Psoas muscle (tissue), 8 donors: Measurements from ENCODE around the gene TLK1. TPM values are rescaled to one million over a fixed set of nuclear protein-coding genes. Genes with fewer than 3 reads are reported as not detected.

Source experiments
- ATAC-seq, 4 donors: fragments of 200-7000 bp; cut with Tn5 transposase; one replicate each; pipeline ENCODE4 v1.9.1; 2020; ENCODE audit warnings: moderate library complexity in 3 of 4, mild to moderate bottlenecking in 2 of 4
- DNase-seq, 2 donors: peaks; one replicate each; pipeline ENCODE4 v3.0.0-alpha.2; 2020
- H3K27ac ChIP-seq: fragments of 200-600 bp; one replicate; pipeline ENCODE4 v1.8.0; 2022
- H3K27me3 ChIP-seq, 3 donors: fragments of 200-600 bp in 1 of 3; one replicate each; pipeline versions ENCODE4 v1.6.1 to v1.8.0; 2013 to 2022; ENCODE audit warnings: low read length in 2 of 3, mild to moderate bottlenecking in 2 of 3, moderate library complexity in 1 of 3; ENCODE audit not compliant: insufficient read depth in 3 of 3
- H3K36me3 ChIP-seq, 2 donors: fragments of 200-600 bp in 1 of 2; one replicate each; pipeline versions ENCODE4 v1.6.1 to v1.8.0; 2013 to 2022; ENCODE audit warnings: low read depth in 1 of 2, mild to moderate bottlenecking in 1 of 2, moderate library complexity in 1 of 2; ENCODE audit not compliant: insufficient read depth in 1 of 2
- H3K4me1 ChIP-seq: fragments of 200-600 bp; one replicate; pipeline ENCODE4 v1.8.0; 2022
- H3K4me3 ChIP-seq: fragments of 200-600 bp; one replicate; pipeline ENCODE4 v1.8.0; 2022; ENCODE audit warnings: mild to moderate bottlenecking
- H3K9me3 ChIP-seq: fragments of 200-600 bp; one replicate; pipeline ENCODE4 v1.8.0; 2022
- CTCF ChIP-seq: fragments of 200-600 bp; IDR thresholded peaks from one replicate; pipeline ENCODE4 v1.8.0; 2022; ENCODE audit warnings: antibody characterized with exemption
- WGBS, 3 donors: extraction: QIAGEN DNeasy Blood & Tissue Kit; methylation state at CpG; one replicate each; pipeline versions ENCODE4 v1.1.6 to v1.1.7; 2013; 5-methylcytosine and 5-hydroxymethylcytosine counted together
- intact Hi-C, 2 donors: fragments of 100-400 bp; cut with DNase I; formaldehyde crosslinking; loops; one replicate each; pipeline versions ENCODE4 v1.11.0 to v1.14.2; 2022
- polyA plus RNA-seq, 3 donors: library from polyadenylated mRNA; stranded (reverse); fragments of 200-250 nt; gene quantifications; one replicate each; pipeline ENCODE4 v1.2.3, GENCODE V29; 2013
- total RNA-seq, 4 donors: library from RNA; stranded (reverse); fragmentation: NEBNext Ultra II Directional in 2 of 4; extraction: Animal tissue kit (Norgen Biotek cat#: 25700) in 2 of 4; gene quantifications; one replicate each; pipeline versions ENCODE4 v1.2.1 to v1.2.4, GENCODE V29; 2021 to 2023
- donor health status: healthy with polysubstance abuse.
- donor health status: DM: no; HTN: no; CAD: no; lungs with moderate emphysema.
- donor health status: Bipolar disorder and iron deficiency.
- donor health status: healthy.
- donor health status: DM: yes; HTN: yes; CAD: no.
- donor health status: DM: no; HTN: no; CAD: no.
- donor health status: DM: no; HTN: no; CAD: no.
- donor health status: DM: yes; HTN: yes; CAD: no.

Gene TLK1
- total and polyA plus RNA-seq, 7 donors, result 4.4 to 22.2 (median 17.5) TPM

GRCh38 chr2:171187819-171188218, 27.1 kb upstream of the TLK1 start:
- H3K36me3 ChIP-seq, result no peaks in the 10 kb centered on the region
- no peaks in the 10 kb centered on the region for H3K9me3 ChIP-seq
- TF ChIP-seq CTCF, result no peak
- H3K4me1 ChIP-seq, result no peaks in the 10 kb centered on the region
- H3K4me3 ChIP-seq, result no peak overlapping the region
- H3K27me3 ChIP-seq, result no peaks in the 10 kb centered on the region
- H3K27ac ChIP-seq, result no peak overlapping the region
- ATAC-seq, result no peak
- intact Hi-C loops, result no loop called here
- DNase-seq, result no peak

- no peak for TF ChIP-seq CTCF
- WGBS, 3 donors, result 83 to 92% (median 91%) methylated on average over 2 of the region's 2 CpGs
- H3K4me1 ChIP-seq, result no peaks in the 10 kb centered on the region
Measured at GRCh38 chr2:171187177-171187576, 26.5 kb upstream of the TLK1 start.

GRCh38 chr2:171185941-171186340, 25.2 kb upstream of the TLK1 start:
- no peak for DNase-seq
- TF ChIP-seq CTCF, result no peak
- 58 to 67% (median 63%) methylated on average over 3 of the region's 3 CpGs for WGBS, 3 donors
- Histone ChIP-seq H3K4me1 (no peaks in the 10 kb centered on the region), H3K27me3 (no peaks in the 10 kb centered on the region), H3K4me3 (no peak overlapping the region), H3K27ac (no peak overlapping the region), H3K9me3 (no peaks in the 10 kb centered on the region), H3K36me3 (no peaks in the 10 kb centered on the region)
- intact Hi-C loops, result no loop called here
- ATAC-seq, result no peak

More at GRCh38 chr2:171187177-171187576, 26.5 kb upstream of the TLK1 start:
- Histone ChIP-seq H3K27me3 (no peaks in the 10 kb centered on the region), H3K9me3 (no peaks in the 10 kb centered on the region), H3K4me3 (no peak overlapping the region), H3K27ac (no peak overlapping the region), H3K36me3 (no peaks in the 10 kb centered on the region)
- intact Hi-C loops, result no loop called here
- DNase-seq (no peak), ATAC-seq (no peak)

GRCh38 chr2:171185165-171185818, 24.6 kb upstream of the TLK1 start:
- Histone ChIP-seq H3K36me3 (no peaks in the 10 kb centered on the region), H3K27me3 (no peaks in the 10 kb centered on the region), H3K27ac (no peak overlapping the region), H3K4me1 (no peaks in the 10 kb centered on the region), H3K4me3 (no peak overlapping the region), H3K9me3 (no peaks in the 10 kb centered on the region)
- no peak for DNase-seq
- 82 to 89% (median 84%) methylated on average over 2 of the region's 2 CpGs for WGBS, 3 donors
- intact Hi-C loops, result no loop called here
- TF ChIP-seq CTCF, result no peak
- no peak for ATAC-seq
